ENCODE measurements around the gene C8G. TPM values are rescaled to one million over a fixed set of nuclear protein-coding genes. Genes with fewer than 3 reads are reported as not detected.

The C8G gene
- polyA plus RNA-seq, 1 experiment: 0.48 TPM

DNA sequence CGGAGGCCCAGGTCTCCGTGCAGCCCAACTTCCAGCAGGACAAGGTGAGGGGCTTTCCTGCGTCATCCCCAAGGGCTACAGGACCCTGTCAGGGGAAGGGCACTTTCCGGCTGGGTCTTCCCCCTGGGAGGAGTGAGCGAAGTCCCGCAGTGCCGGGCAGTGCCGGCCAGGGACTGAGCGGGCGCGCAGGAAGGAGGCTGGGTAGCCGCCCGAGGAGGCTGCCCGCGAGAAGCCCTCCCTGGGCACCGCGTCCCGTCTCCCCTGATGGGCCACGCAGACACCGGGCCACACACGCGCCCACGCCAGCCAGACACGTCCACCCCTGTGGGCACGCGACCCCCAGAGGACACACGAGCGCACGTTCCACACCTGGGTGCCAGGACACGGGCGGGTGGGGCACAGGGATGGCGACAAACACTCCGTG lies 32.6 kb downstream of the C8G start:
- TF ChIP-seq, protein P1, sequence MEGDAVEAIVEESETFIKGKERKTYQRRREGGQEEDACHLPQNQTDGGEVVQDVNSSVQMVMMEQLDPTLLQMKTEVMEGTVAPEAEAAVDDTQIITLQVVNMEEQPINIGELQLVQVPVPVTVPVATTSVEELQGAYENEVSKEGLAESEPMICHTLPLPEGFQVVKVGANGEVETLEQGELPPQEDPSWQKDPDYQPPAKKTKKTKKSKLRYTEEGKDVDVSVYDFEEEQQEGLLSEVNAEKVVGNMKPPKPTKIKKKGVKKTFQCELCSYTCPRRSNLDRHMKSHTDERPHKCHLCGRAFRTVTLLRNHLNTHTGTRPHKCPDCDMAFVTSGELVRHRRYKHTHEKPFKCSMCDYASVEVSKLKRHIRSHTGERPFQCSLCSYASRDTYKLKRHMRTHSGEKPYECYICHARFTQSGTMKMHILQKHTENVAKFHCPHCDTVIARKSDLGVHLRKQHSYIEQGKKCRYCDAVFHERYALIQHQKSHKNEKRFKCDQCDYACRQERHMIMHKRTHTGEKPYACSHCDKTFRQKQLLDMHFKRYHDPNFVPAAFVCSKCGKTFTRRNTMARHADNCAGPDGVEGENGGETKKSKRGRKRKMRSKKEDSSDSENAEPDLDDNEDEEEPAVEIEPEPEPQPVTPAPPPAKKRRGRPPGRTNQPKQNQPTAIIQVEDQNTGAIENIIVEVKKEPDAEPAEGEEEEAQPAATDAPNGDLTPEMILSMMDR (IDR thresholded peaks at IDR 0.05; ENCODE audit: insufficient read depth, low read depth, low read length): no peak
- Histone ChIP-seq H3K27me3 (ENCODE audit: control insufficient read depth, insufficient read depth, low read length) (no peaks in the 10 kb centered on the region), H3K36me3 (ENCODE audit: control insufficient read depth, insufficient read depth, low read length) (no peaks in the 10 kb centered on the region), H3K4me3 (ENCODE audit: low read depth, low read length) (peak overlapping the region; percentile 51)
- ChIA-PET CTCF (interaction anchor here (1.2 kb wide), 2 partner anchors 30 to 57 kb away, joined by 5 read pairs; no protein-coding TSS in a partner anchor), POLR2A (interaction anchor here (0.7 kb wide), 1 partner anchor 15 kb away, joined by 3 read pairs; the partner anchor contains the start of gene PAXX)
- DNase-seq (ENCODE audit: low read depth): no peak

DNA sequence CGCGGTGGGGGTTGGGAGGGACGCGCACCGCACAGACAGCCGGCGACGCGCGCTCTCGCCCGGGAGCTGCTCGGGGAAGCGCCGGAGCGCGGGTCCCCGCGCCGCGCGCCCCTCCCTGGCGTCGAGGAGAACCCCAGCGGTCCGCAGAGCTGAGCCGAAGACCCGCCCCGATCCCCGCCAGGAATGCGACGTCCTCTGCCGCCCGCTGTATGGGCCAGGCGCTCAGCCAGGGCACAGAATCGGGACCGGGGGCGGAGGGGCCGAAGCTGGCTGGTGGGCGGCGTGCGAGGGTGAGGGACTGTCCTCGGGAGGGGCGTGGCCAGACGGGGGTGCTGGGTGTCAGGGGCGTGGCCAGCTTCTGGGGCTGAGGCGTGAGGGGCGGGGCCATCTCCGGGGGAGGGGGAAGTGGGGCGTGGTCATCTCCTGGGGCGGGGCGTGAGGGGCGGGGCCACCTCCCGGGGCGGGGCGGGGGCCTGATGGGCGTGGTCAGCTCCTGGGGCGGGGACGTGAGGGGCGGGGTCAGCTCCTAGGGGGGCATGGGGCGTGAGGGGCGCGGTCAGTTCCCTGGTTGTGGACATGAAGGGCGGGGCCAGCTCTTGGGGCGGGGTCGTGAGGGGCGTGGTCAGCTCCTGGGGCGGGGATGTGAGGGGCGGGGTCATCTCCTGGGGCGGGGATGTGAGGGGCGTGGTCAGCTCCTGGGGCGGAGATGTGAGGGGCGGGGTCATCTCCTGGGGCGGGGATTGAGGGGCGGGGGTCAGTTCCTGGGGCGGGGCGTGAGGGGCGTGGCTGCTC lies 33.2 kb downstream of the C8G start:
- POLR2A ChIA-PET: interaction anchor here (0.6 to 0.7 kb wide), 2 partner anchors 14 to 159 kb away, joined by 3 to 8 read pairs; partner anchors contain the start of gene PAXX
- peak overlapping the region; percentile 51 for H3K4me3 ChIP-seq (ENCODE audit: low read depth, low read length)
- DNase-seq (ENCODE audit: low read depth): no peak
- CTCF ChIA-PET: interaction anchor here (1.2 kb wide), 2 partner anchors 30 to 57 kb away, joined by 5 read pairs; no protein-coding TSS in a partner anchor
- TF ChIP-seq, protein P1 (IDR thresholded peaks at IDR 0.05; ENCODE audit: insufficient read depth, low read depth, low read length): no peak
- no peaks in the 10 kb centered on the region for H3K27me3 ChIP-seq (ENCODE audit: control insufficient read depth, insufficient read depth, low read length)
- H3K36me3 ChIP-seq (ENCODE audit: control insufficient read depth, insufficient read depth, low read length): no peaks in the 10 kb centered on the region

DNA sequence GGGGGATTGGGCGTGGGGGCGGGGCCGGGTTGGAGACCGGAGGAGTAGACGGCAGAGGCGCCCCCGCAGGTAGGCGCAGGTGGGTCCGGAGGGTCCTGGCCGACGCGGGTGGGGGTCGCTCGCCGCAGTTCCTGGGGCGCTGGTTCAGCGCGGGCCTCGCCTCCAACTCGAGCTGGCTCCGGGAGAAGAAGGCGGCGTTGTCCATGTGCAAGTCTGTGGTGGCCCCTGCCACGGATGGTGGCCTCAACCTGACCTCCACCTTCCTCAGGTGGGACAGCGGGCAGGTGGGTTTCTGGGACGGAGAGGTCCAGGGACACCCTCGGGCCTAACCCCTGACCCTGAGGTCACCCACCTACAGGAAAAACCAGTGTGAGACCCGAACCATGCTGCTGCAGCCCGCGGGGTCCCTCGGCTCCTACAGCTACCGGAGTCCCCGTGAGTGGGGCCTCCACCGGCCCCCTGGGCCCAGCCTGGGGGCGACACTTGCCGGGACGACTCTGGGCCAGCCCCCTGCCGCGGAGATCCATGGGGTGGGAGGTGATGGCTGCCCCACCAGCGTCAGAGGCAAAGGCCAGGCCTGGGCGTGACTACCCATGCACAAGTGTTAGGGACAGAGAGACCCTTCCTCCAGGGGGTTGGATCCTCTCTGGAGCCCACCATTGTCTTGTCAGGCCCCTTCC lies 34.0 kb downstream of the C8G start:
- Histone ChIP-seq H3K4me3 (ENCODE audit: low read depth, low read length) (no peak overlapping the region), H3K27me3 (ENCODE audit: control insufficient read depth, insufficient read depth, low read length) (peaks cover 1% of the 10 kb centered on the region; the same call in 1 of the 2 replicates), H3K36me3 (ENCODE audit: control insufficient read depth, insufficient read depth, low read length) (no peaks in the 10 kb centered on the region)
- no peak for DNase-seq (ENCODE audit: low read depth)
- TF ChIP-seq, protein P1 (IDR thresholded peaks at IDR 0.05; ENCODE audit: insufficient read depth, low read depth, low read length): no peak
- ChIA-PET POLR2A (interaction anchor here (0.6 kb wide), 1 partner anchor 160 kb away, joined by 8 read pairs; no protein-coding TSS in a partner anchor), CTCF (interaction anchor here (1.2 kb wide), 2 partner anchors 31 to 56 kb away, joined by 5 read pairs; no protein-coding TSS in a partner anchor)

DNA sequence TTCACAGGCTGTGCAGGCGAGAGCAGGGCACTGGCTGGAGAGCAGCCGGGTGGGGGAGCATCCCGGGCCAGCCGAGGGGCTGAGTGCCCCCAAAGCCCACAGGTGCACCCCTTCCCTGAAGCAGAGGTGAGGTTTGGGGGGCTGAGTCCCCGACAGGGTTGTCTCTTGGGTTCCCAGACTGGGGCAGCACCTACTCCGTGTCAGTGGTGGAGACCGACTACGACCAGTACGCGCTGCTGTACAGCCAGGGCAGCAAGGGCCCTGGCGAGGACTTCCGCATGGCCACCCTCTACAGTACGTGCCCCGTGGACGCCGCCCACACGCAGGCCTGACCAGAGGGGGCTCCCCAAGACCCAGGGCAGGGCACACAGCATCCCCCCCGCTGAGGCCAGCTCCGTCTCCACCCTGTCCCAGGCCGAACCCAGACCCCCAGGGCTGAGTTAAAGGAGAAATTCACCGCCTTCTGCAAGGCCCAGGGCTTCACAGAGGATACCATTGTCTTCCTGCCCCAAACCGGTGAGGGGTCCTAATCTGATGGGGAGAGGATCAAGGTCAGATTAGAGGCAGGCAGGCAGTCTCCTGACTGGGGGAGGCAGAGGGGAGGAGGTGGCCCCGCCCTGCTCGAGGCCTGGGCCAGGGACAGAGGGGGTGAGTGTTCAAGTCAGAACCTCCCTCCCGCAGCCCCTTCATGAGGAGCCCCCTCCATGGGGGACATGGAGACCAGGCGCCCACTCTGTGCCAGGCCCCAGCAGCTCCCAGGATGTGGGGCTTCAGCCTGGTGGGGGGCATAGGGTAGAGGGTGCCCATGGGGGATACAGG lies 34.9 kb downstream of the C8G start:
- no peak for DNase-seq (ENCODE audit: low read depth)
- ChIA-PET POLR2A (no interaction called here), CTCF (interaction anchor here (1.2 kb wide), 1 partner anchor 49 kb away, joined by 3 read pairs; no protein-coding TSS in a partner anchor)
- no peaks in the 10 kb centered on the region for H3K36me3 ChIP-seq (ENCODE audit: control insufficient read depth, insufficient read depth, low read length)
- H3K27me3 ChIP-seq (ENCODE audit: control insufficient read depth, insufficient read depth, low read length): peaks cover 1% of the 10 kb centered on the region; the same call in 1 of the 2 replicates
- no peak overlapping the region for H3K4me3 ChIP-seq (ENCODE audit: low read depth, low read length)
- TF ChIP-seq, protein P1 (IDR thresholded peaks at IDR 0.05; ENCODE audit: insufficient read depth, low read depth, low read length): no peak
